Measurements from ENCODE around the gene SPOCK1.
"Not testable (repeated sequence)": the region's sequence is repeated elsewhere in the genome, so short reads cannot be mapped to it uniquely, and the experiment has no call there.

Gene SPOCK1

DNA sequence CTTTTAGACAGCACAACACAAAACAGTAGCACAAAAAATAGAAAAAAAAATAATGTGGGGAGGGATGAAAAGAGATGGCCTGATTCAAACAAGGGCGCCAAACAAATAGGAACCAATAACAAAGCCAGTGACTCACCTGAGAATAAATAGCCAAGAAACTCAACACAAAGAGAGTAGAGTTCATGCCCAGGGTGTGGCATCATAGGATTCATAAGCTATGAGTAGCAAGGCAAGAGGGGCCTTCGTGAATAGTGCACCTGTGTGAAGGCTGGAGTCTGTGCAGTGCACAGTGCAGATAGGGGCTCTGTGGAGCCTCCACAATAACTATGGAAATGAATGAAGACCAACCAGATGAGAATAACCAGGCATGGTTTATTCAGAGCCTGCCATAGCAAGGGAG is 541.7 kb downstream of the SPOCK1 start:
- DNase-seq (ENCODE audit: low read depth in 3 of 3), result no peak

DNA sequence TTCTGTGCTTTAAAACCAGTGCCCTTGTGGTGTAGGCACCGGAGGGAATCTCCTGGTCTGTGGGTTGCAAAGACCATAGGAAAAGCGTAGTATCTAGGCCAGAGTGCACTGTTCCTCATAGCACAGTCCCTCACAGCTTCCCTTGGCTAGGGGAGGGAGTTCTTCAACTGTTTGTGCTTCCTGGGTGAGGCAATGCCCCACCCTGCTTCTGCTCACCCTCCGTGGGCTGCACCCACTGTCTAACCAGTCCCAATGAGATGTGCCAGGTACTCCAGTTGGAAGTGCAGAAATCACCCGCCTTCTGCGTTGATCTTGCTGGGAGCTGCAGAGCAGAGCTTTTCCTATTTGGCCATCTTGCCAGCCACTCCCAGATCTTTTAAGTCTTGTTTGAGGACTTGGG is 545.0 kb downstream of the SPOCK1 start:
- DNase-seq (ENCODE audit: low read depth in 3 of 3), result not testable (repeated sequence)

DNA sequence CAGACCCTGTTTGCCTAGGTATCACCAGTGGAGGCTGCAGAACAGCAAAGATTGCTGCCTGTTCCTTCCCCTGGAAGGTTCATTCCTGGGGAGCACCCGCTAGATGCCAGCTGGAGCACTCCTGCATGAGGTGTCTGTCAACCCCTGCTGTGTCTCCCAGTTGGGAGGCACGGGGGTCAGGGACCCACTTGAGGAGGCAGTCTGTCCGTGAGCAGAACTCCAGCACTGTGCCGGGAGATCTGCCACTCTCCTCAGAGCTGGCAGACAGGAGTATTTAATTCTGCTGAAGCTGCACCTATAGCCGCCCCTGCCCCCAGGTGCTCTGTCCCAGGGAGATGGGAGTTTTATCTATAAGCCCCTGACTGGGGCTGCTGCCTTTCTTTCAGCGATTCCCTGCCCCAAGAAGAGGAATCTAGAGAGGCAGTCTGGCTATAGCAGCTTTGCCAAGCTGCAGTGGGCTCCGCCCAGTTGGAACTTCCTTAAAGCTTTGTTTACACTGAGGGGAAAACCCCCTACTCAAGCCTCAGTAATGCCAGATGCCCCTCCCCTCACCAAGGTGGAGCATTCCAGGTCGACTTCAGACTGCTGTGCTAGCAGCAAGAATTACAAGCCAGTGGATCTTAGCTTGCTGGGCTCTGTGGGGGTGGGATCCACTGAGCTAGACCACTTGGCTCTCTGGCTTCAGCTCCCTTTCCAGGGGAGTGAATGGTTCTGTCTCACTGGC is 545.6 kb downstream of the SPOCK1 start:
- not testable (repeated sequence) for DNase-seq (ENCODE audit: low read depth in 3 of 3)

DNA sequence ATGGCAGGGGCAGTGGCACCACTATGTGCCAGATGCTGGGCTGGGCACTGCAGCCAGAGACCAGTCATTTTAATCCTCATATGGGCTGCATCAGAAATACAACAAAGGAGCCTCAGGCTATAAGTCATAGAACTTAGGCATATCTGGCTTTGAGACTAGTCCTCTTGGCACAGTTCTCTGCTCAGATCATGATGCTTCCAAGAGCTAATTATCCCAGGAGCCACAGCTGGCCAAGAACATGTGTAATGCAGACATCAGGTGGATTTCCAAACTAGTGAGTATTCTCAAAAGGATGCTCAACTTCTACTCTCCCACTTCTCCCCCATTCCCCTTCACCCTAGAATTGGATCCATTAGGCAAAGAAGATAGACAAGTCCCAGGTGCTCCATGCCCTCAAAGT is 571.6 kb downstream of the SPOCK1 start:
- DNase-seq (ENCODE audit: low read depth in 3 of 3), result no peak

DNA sequence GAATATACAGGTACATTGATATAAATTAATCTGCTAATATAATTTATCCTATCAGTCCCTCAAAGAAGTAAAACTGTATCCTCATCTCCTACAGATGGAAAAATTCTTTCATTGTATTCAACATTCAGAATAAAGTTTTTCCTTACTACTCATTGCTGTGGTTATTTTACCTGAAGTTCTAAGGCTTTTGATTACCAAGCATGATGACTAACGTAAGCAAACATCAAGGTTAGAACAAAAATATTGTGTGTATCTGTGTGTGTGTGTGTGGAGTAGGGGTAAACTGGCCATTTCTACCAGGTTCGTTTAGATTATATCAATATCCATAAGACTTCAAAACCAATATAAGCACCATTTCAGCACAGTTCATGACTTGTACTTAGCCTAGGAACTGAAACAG is 573.1 kb downstream of the SPOCK1 start:
- no peak for DNase-seq (ENCODE audit: low read depth in 3 of 3)

Data from stimulated activated CD4-positive, alpha-beta T cell treated with anti-CD3 and anti-CD28 coated beads, TNF-alpha, amount 100 ng/mL, for 48 hours (primary cell).